GM23338 (cell line): ENCODE measurements around the gene ZSCAN1. TPM values are rescaled to one million over a fixed set of nuclear protein-coding genes. Genes with fewer than 3 reads are reported as not detected.

Experiments
- ATAC-seq: fragments of 200-7000 bp; cut with Tn5 transposase; 3 replicates; pipeline ENCODE4 v1.9.1; 2020
- DNase-seq: peaks from one replicate; pipeline ENCODE4 v3.0.0-alpha.2; 2015; ENCODE audit warnings: low spot score
- H2AFZ ChIP-seq: fragments of 200-600 bp; sonication (generic); 2 replicates; pipeline ENCODE4 v1.8.0; 2016; ENCODE audit warnings: antibody characterized with exemption, mild to moderate bottlenecking, moderate library complexity
- H3F3A ChIP-seq: fragments of 200-600 bp; sonication (generic); replicated peaks from 2 replicates; pipeline ENCODE4 v1.8.0; 2017; ENCODE audit warnings: antibody characterized with exemption, mixed run types, low read depth
- H3K27ac ChIP-seq: fragments of 200-600 bp; sonication (generic); 2 replicates; pipeline ENCODE4 v1.6.1; 2016; ENCODE audit warnings: low read depth
- H3K27me3 ChIP-seq: fragments of 200-600 bp; sonication (generic); 2 replicates; pipeline ENCODE4 v1.8.0; 2016; ENCODE audit warnings: mild to moderate bottlenecking, mixed run types, moderate library complexity; ENCODE audit not compliant: insufficient read depth
- H3K36me3 ChIP-seq: fragments of 200-600 bp; sonication (generic); 2 replicates; pipeline ENCODE4 v1.8.0; 2016; ENCODE audit warnings: mild to moderate bottlenecking; ENCODE audit not compliant: insufficient read depth
- H3K4me1 ChIP-seq: fragments of 200-600 bp; sonication (generic); 2 replicates; pipeline ENCODE4 v1.8.0; 2016; ENCODE audit warnings: mild to moderate bottlenecking, moderate library complexity; ENCODE audit not compliant: insufficient read depth
- H3K4me2 ChIP-seq: fragments of 200-600 bp; sonication (generic); 2 replicates; pipeline ENCODE4 v1.7.1; 2017; ENCODE audit warnings: mixed run types
- H3K4me3 ChIP-seq: fragments of 200-600 bp; sonication (generic); 2 replicates; pipeline ENCODE4 v1.6.1; 2016; ENCODE audit warnings: mixed run types
- H3K79me2 ChIP-seq: fragments of 200-600 bp; sonication (generic); replicated peaks from 2 replicates; pipeline ENCODE4 v1.8.0; 2017; ENCODE audit warnings: mild to moderate bottlenecking; ENCODE audit not compliant: insufficient read depth
- H3K9me2 ChIP-seq: fragments of 200-600 bp; sonication (generic); 2 replicates; pipeline ENCODE4 v1.8.0; 2017; ENCODE audit not compliant: insufficient read depth
- H4K20me1 ChIP-seq: fragments of 200-600 bp; sonication (generic); replicated peaks from 2 replicates; pipeline ENCODE4 v1.8.0; 2017; ENCODE audit warnings: mild to moderate bottlenecking; ENCODE audit not compliant: insufficient read depth
- H3K27ac Mint-ChIP-seq: 2 replicates; pipeline ENCODE4 v1.8.0; 2020; ENCODE audit warnings: inconsistent platforms, mild to moderate bottlenecking, moderate library complexity, mixed read lengths
- H3K27me3 Mint-ChIP-seq: 3 replicates; pipeline ENCODE4 v1.8.0; 2022; ENCODE audit warnings: low read depth, mild to moderate bottlenecking, moderate library complexity, mixed read lengths, inconsistent platforms; ENCODE audit not compliant: insufficient read depth, poor library complexity
- H3K36me3 Mint-ChIP-seq: 3 replicates; pipeline ENCODE4 v1.8.0; 2021; ENCODE audit warnings: low read depth, mild to moderate bottlenecking, inconsistent platforms, moderate library complexity, mixed read lengths
- H3K4me1 Mint-ChIP-seq: 3 replicates; pipeline ENCODE4 v1.8.0; 2020; ENCODE audit warnings: mild to moderate bottlenecking, inconsistent platforms, mixed read lengths
- H3K4me3 Mint-ChIP-seq: 3 replicates; pipeline ENCODE4 v1.8.0; 2021; ENCODE audit warnings: moderate library complexity, mild to moderate bottlenecking, inconsistent platforms, mixed read lengths
- H3K9me3 Mint-ChIP-seq: 3 replicates; pipeline ENCODE4 v1.8.0; 2020; ENCODE audit warnings: moderate library complexity, mild to moderate bottlenecking, inconsistent platforms, mixed read lengths
- CREB1 ChIP-seq: fragments of 250-450 bp; sonication (Bioruptor Pico); IDR thresholded peaks from 2 replicates; pipeline ENCODE4 v1.5.0; 2020; ENCODE audit warnings: low read depth, mild to moderate bottlenecking, moderate library complexity
- CTCF ChIP-seq, 2 experiments: fragments of 200-600 bp in 1 of 2; sonication (generic) in 1 of 2; conservative IDR thresholded peaks; 2 replicates each; pipeline versions ENCODE4 v1.5.1 to v1.6.1; 2016 to 2017; ENCODE audit warnings: antibody characterized with exemption in 2 of 2, low read depth in 2 of 2, mild to moderate bottlenecking in 2 of 2, moderate library complexity in 1 of 2
- EZH2 ChIP-seq: fragments of 200-600 bp; sonication (generic); IDR thresholded peaks from one replicate; pipeline ENCODE4 v1.8.0; 2017; ENCODE audit warnings: antibody characterized with exemption, mild to moderate bottlenecking, low read depth; ENCODE audit not compliant: unreplicated experiment
- JUNB ChIP-seq: IDR thresholded peaks from one replicate; pipeline ENCODE4 v1.6.1; 2016; ENCODE audit warnings: antibody characterized with exemption; ENCODE audit not compliant: unreplicated experiment
- NANOG ChIP-seq: IDR thresholded peaks from 2 replicates; pipeline ENCODE4 v1.6.1; 2016; ENCODE audit warnings: antibody characterized with exemption, borderline replicate concordance
- POLR2AphosphoS5 ChIP-seq: IDR thresholded peaks from 2 replicates; pipeline ENCODE4 v1.6.1; 2016; ENCODE audit warnings: antibody characterized with exemption, low read depth
- ZNF114 ChIP-seq: fragments of 250-450 bp; sonication (Bioruptor Pico); IDR thresholded peaks from 2 replicates; pipeline ENCODE4 v1.5.0; 2020; ENCODE audit warnings: mild to moderate bottlenecking, moderate library complexity
- ZNF331 ChIP-seq: fragments of 250-450 bp; sonication (Bioruptor Pico); IDR thresholded peaks from 2 replicates; pipeline ENCODE4 v1.5.0; 2020; ENCODE audit warnings: low read depth, mild to moderate bottlenecking, moderate library complexity
- ZNF462 ChIP-seq: fragments of 250-450 bp; sonication (Bioruptor Pico); IDR thresholded peaks from 2 replicates; pipeline ENCODE4 v1.5.0; 2020; ENCODE audit warnings: mild to moderate bottlenecking, moderate library complexity
- polyA plus RNA-seq: library from polyadenylated mRNA; unstranded; fragments of >200 nt; fragmentation: Nextera tagmentation; extraction: Ambion mirVana; gene quantifications from 2 replicates; pipeline ENCODE4 v1.2.1, GENCODE V29; 2016
- total RNA-seq: library from RNA; depleted of rRNA; stranded (reverse); fragments of >200 nt; shearing (Covaris generic); gene quantifications from 2 replicates; pipeline ENCODE4 v1.2.3, GENCODE V29; 2014
- TF ChIP-seq, protein P1 (sequence below): IDR thresholded peaks from 2 replicates; pipeline ENCODE4 v1.6.1; 2016; ENCODE audit warnings: antibody characterized with exemption

Gene ZSCAN1
- total and polyA plus RNA-seq, 2 experiments from 2014 or later = 1.5 to 3.9 TPM

- H2AFZ ChIP-seq = peak within 1 kb of the TSS; percentile 76; the same call in 1 of the 2 replicates
Observed at GRCh38 chr19:58059003-58059670, 25.3 kb downstream of the ZSCAN1 start, which contains the start of gene ZNF135. TSS of gene ZNF135 (plus strand) at chr19:58059282. CDS start at chr19:58060003, 721 bp downstream.

DNA sequence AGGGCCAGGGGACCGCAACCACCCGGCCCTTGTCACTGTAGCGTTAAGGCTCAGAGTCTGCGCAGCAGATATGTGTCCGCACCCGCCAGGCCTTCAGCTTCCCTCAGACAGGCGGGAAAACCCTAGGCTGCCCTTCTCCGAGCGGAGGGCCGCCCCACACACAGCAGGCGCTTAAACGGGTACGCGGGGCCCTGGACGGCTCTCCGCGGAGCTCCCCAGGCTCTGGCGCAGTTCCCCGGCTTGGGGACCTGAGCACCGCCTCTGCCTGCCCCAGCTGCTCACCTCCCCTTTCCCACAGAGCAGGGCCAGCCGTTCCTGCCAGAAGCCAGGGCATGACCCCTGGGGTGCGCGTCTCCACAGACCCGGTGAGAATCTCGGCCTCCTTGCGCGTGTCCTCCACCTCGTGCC is 25.9 kb downstream of the ZSCAN1 start:
- Histone ChIP-seq H4K20me1 (no peaks in the 10 kb centered on the region), H3F3A (0 out of 2 replicates have a peak, but pooled peaks cover 4% of the 10 kb centered on the region), H3K4me3 (peak overlapping the region; percentile 66), H3K4me1 (peaks cover 12% of the 10 kb centered on the region), H2AFZ (peak overlapping the region; percentile 76; the same call in 1 of the 2 replicates), H3K4me2 (peak overlapping the region; percentile 81), H3K79me2 (no peaks in the 10 kb centered on the region), H3K27ac (peak overlapping the region; percentile 69; the same call in 1 of the 2 replicates), H3K27me3 (no peaks in the 10 kb centered on the region), H3K9me2 (0 out of 2 replicates have a peak, but pooled peaks cover 6% of the 10 kb centered on the region), H3K36me3 (peaks cover 2% of the 10 kb centered on the region; the same call in 1 of the 2 replicates)
- peaks cover 17% of the 10 kb centered on the region for H3K27me3 Mint-ChIP-seq
- H3K4me1 Mint-ChIP-seq = peaks cover 8% of the 10 kb centered on the region
- peaks cover 62% of the 10 kb centered on the region for H3K36me3 Mint-ChIP-seq
- H3K27ac Mint-ChIP-seq = no peak overlapping the region
- peak; percentile 41 for ATAC-seq
- DNase-seq = peak; percentile 68
- peaks cover 80% of the 10 kb centered on the region for H3K9me3 Mint-ChIP-seq
- H3K4me3 Mint-ChIP-seq = peak overlapping the region; percentile 79; the same call in 2 of the 3 replicates
- TF ChIP-seq NANOG (no peak), CTCF (conservative IDR thresholded peaks at IDR 0.05; ENCODE audit: low read depth in 2 of 2) (no peak), JUNB (no peak), ZNF462 (CRISPR knock-in tag) (no peak), CREB1 (CRISPR knock-in tag) (no peak), POLR2AphosphoS5 (no peak), ZNF114 (CRISPR knock-in tag) (no peak), ZNF331 (CRISPR knock-in tag) (no peak), EZH2 (no peak)

More at GRCh38 chr19:58059003-58059670, 25.3 kb downstream of the ZSCAN1 start, which contains the start of gene ZNF135:
- H3K9me2 ChIP-seq = 0 out of 2 replicates have a peak, but pooled peaks cover 6% of the 10 kb centered on the region
- Mint-ChIP-seq H3K27ac (peak within 1 kb of the TSS; percentile 96), H3K27me3 (peaks cover 18% of the 10 kb centered on the region), H3K4me1 (peaks cover 8% of the 10 kb centered on the region), H3K36me3 (peaks cover 61% of the 10 kb centered on the region), H3K4me3 (peak within 1 kb of the TSS; percentile 79), H3K9me3 (peaks cover 82% of the 10 kb centered on the region)
- peak within 1 kb of the TSS; percentile 66 for H3K4me3 ChIP-seq
- no peaks in the 10 kb centered on the region for H3K36me3 ChIP-seq
- H3K27ac ChIP-seq = peak within 1 kb of the TSS; percentile 82
- 0 out of 2 replicates have a peak, but pooled peaks cover 4% of the 10 kb centered on the region for H3F3A ChIP-seq
- TF ChIP-seq, protein P1, sequence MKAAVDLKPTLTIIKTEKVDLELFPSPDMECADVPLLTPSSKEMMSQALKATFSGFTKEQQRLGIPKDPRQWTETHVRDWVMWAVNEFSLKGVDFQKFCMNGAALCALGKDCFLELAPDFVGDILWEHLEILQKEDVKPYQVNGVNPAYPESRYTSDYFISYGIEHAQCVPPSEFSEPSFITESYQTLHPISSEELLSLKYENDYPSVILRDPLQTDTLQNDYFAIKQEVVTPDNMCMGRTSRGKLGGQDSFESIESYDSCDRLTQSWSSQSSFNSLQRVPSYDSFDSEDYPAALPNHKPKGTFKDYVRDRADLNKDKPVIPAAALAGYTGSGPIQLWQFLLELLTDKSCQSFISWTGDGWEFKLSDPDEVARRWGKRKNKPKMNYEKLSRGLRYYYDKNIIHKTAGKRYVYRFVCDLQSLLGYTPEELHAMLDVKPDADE = peak; percentile 84
- TF ChIP-seq ZNF331 (CRISPR knock-in tag) (no peak), EZH2 (no peak), POLR2AphosphoS5 (peak; percentile 93)
- no peaks in the 10 kb centered on the region for H3K79me2 ChIP-seq
- ATAC-seq (peak; percentile 85), DNase-seq (peak; percentile 94)
- no peaks in the 10 kb centered on the region for H3K27me3 ChIP-seq
- H4K20me1 ChIP-seq = no peaks in the 10 kb centered on the region
- H3K4me1 ChIP-seq = peaks cover 16% of the 10 kb centered on the region
- peak within 1 kb of the TSS; percentile 81 for H3K4me2 ChIP-seq
